Measurements from ENCODE around the gene ADGRA3.
"Not testable (repeated sequence)": the region's sequence is repeated elsewhere in the genome, so short reads cannot be mapped to it uniquely, and the experiment has no call there.

The ADGRA3 gene

GRCh38 chr4:22435652-22436051 lies 80.2 kb downstream of the ADGRA3 start:
- no peak for DNase-seq (ENCODE audit: low read depth)

- no peak for DNase-seq (ENCODE audit: low read depth)
Measured at GRCh38 chr4:22434895-22435294, 81.0 kb downstream of the ADGRA3 start.

DNA sequence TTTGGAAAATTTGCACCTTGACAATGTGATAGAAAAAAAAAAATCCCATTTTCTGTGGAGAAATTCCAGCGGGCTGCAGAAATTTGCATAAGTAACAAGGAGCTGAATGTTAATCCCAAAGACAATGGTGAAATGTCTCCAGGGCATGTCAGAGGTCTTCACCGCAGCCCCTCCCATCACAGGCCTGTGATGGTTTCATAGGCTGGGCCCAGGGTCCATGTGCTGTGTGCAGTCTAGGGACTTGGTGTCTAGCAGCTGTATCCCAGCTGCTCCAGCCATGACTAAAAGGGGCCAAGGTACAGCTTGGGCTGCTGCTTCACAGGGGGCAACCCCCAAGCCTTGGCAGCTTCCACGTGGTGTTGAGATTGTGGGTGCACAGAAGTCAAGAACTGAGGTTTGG lies 85.2 kb downstream of the ADGRA3 start:
- no peak for DNase-seq (ENCODE audit: low read depth)

GRCh38 chr4:22428441-22428840 lies 87.4 kb downstream of the ADGRA3 start:
- DNase-seq (ENCODE audit: low read depth), result no peak

GRCh38 chr4:22427675-22428074 lies 88.2 kb downstream of the ADGRA3 start:
- no peak for DNase-seq (ENCODE audit: low read depth)

GRCh38 chr4:22420291-22420690 lies 95.6 kb downstream of the ADGRA3 start:
- no peak for DNase-seq (ENCODE audit: low read depth)

- DNase-seq (ENCODE audit: low read depth), result no peak
Measured at GRCh38 chr4:22417408-22417807, 98.5 kb downstream of the ADGRA3 start.

GRCh38 chr4:22416403-22416802 lies 99.5 kb downstream of the ADGRA3 start:
- no peak for DNase-seq (ENCODE audit: low read depth)

GRCh38 chr4:22414833-22415232 lies 101.0 kb downstream of the ADGRA3 start:
- DNase-seq (ENCODE audit: low read depth), result no peak

GRCh38 chr4:22413471-22413870 lies 102.4 kb downstream of the ADGRA3 start:
- DNase-seq (ENCODE audit: low read depth), result no peak

- no peak for DNase-seq (ENCODE audit: low read depth)
Measured at GRCh38 chr4:22412013-22412412, 103.9 kb downstream of the ADGRA3 start.

DNA sequence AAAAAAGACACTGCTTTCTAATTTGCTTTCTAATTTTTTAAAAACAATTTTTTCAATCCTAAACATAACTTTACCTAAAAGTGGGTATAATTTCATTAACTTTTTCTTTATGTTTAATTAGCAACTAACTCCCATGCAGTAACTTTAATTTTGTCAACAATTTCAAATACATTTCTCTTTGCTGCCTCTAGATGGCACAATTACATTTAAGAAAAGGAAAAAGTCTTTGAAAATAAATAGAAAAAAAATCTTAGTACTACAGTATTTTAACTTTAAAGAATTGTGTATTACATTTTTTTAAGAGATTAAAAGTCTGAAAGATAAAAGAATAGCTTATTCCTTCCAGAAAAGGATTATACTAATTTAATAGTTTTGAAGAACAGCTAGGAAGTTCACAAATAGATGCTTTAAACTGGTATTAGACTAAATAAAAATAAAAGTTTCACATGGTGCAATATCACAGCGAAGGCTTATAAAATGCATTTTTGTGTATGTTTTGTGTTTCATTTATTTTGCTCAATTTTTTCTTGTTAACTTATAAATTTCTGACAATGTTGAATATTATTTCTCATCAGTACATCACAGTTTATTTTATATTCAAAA lies 105.1 kb downstream of the ADGRA3 start:
- DNase-seq (ENCODE audit: low read depth), result no peak

- DNase-seq (ENCODE audit: low read depth), result no peak
Measured at GRCh38 chr4:22408474-22408873, 107.4 kb downstream of the ADGRA3 start.

- no peak for DNase-seq (ENCODE audit: low read depth)
Measured at GRCh38 chr4:22407361-22407760, 108.5 kb downstream of the ADGRA3 start.

GRCh38 chr4:22398671-22399070 lies 117.2 kb downstream of the ADGRA3 start:
- DNase-seq (ENCODE audit: low read depth), result no peak

- DNase-seq (ENCODE audit: low read depth), result no peak
Measured at GRCh38 chr4:22391551-22391950, 124.3 kb downstream of the ADGRA3 start.

GRCh38 chr4:22389240-22389870 lies 126.5 kb downstream of the ADGRA3 start:
- peak; percentile 49 for DNase-seq (ENCODE audit: low read depth)

- DNase-seq (ENCODE audit: low read depth), result peak; percentile 82
Measured at GRCh38 chr4:22385611-22386011, 130.3 kb downstream of the ADGRA3 start.

- DNase-seq (ENCODE audit: low read depth), result no peak
Measured at GRCh38 chr4:22384154-22384553, 131.7 kb downstream of the ADGRA3 start.

DNA sequence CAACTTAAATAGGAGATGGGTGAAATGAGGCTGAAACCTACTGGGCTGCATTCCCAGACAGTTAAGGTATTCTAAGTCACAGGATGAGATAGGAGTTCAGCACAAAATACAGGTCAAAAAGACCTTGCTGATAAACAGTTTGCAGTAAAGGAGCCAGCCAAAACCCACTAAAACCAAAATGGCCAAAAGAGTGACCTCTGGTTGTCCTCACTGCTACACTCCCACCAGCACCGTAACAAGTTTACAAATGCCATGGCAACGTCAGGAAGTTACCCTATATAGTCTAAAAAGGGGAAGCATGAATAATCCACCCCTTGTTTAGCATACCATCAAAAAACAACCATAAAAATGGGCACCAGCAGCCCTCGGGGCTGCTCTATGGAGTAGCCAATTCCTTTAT lies 133.7 kb downstream of the ADGRA3 start:
- not testable (repeated sequence) for DNase-seq (ENCODE audit: low read depth)

DNA sequence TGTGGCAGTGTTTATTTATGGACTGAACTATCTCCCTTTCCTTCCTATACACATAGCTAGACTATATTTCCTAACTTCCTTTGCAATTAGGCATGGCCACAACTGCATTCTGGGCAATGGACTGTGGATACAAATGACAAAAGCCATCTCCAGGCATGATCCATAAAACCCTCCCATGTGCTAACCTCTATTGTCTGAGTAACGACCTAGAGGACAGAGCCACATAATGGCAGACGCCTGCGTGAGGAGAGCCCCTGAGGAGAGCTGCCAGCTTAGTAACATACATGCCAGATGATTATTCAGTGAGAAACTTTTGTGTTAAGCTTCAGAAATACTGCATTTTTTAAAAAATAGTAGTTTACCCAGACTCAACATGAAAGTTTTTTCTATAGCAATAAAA lies 142.9 kb downstream of the ADGRA3 start:
- no peak for DNase-seq (ENCODE audit: low read depth)

DNA sequence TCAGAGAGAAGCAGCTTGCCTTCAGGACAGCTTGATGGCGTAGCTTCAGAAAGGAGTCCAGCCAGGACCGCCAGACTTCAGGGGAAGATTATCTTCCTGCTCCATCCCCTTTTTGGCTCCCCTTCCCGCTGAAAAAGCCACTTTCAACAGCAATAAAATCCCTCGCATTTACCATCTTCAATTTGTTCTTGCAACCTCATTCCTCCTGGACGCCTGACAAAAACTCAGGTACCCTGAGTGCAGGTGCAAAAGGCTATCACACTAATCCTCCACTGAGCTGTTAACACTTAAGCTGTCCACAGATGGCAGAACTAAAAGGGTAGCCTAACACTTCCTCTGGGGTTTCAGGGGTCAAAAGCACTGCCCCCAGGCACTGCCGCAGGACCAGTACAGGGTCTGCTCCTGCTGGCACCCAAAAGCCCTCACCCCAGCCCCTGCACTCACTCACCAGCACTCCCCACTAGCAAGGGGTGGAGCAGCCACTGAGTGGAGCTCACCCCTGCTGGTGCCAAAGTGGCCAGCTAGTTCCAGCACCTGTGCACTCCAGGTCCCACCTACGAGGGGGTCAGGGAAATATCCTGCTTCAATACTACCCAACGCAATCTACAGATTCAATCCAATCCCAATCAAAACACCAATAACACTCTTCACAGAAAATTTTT lies 145.8 kb downstream of the ADGRA3 start:
- DNase-seq (ENCODE audit: low read depth), result no peak

GRCh38 chr4:22363787-22364186 lies 152.1 kb downstream of the ADGRA3 start:
- no peak for DNase-seq (ENCODE audit: low read depth)

DNA sequence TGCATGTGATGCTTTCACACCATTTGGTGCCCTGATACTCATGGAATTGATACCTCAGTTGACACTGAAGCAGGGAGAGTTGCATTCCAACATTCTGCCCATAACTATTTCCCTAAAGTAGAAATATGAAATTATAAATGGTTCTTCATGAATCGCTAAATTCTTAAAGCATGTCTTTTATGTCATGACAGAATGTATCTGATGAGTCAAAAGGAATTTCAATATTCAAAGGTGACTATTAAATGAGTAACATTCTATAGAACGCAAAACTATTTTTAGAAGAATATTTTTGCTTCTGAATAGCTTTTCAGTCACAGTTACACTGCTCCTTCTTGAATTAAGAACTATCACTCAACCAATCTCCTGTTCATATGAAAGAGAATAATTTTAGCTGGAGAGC lies 152.8 kb downstream of the ADGRA3 start:
- DNase-seq (ENCODE audit: low read depth), result peak; percentile 46
